ENCODE results near the gene PRPF19.

Gene PRPF19

GRCh38 chr11:60854847-60855725 lies 51.3 kb downstream of the PRPF19 start:
- peaks cover 12% of the 10 kb centered on the region for H3K4me1 ChIP-seq (ENCODE audit: insufficient read depth, low read length)
- H4K20me1 ChIP-seq (ENCODE audit: insufficient read depth, low read length): no peaks in the 10 kb centered on the region
- TF ChIP-seq EZH2 (IDR thresholded peaks at IDR 0.05; ENCODE audit: borderline replicate concordance, low read depth, low read length, severe bottlenecking): no peak
- no peak for TF ChIP-seq CTCF (IDR thresholded peaks at IDR 0.05; ENCODE audit: borderline replicate concordance, extremely low read depth, low read length, poor library complexity, severe bottlenecking)
- peaks cover 17% of the 10 kb centered on the region for H3K36me3 ChIP-seq (ENCODE audit: insufficient read depth, low read length)
- H3K4me3 ChIP-seq (ENCODE audit: low read depth in 1 of 2, low read length in 2 of 2): no peak overlapping the region
- H3K27ac ChIP-seq (ENCODE audit: low read length): no peak overlapping the region
- no peaks in the 10 kb centered on the region for H3K79me2 ChIP-seq (ENCODE audit: insufficient read depth, low read length)
- H3K4me2 ChIP-seq (ENCODE audit: insufficient read depth, low read length): no peak overlapping the region
- no peak overlapping the region for H2AFZ ChIP-seq (ENCODE audit: low read depth, low read length)
- ATAC-seq (ENCODE audit: insufficient read depth, low read depth) (no peak), DNase-seq (no peak)
- H3K27me3 ChIP-seq (ENCODE audit: insufficient read depth, low read length, poor library complexity): no peaks in the 10 kb centered on the region
- H3K9ac ChIP-seq (ENCODE audit: low read depth, low read length): no peak overlapping the region
- H3K9me3 ChIP-seq (ENCODE audit: insufficient read depth, low read length, severe bottlenecking): no peaks in the 10 kb centered on the region

GRCh38 chr11:60854140-60854846 lies 52.1 kb downstream of the PRPF19 start:
- H3K27me3 ChIP-seq (ENCODE audit: insufficient read depth, low read length, poor library complexity): no peaks in the 10 kb centered on the region
- no peaks in the 10 kb centered on the region for H3K9me3 ChIP-seq (ENCODE audit: insufficient read depth, low read length, severe bottlenecking)
- no peak overlapping the region for H3K4me3 ChIP-seq (ENCODE audit: low read depth in 1 of 2, low read length in 2 of 2)
- peaks cover 12% of the 10 kb centered on the region for H3K4me1 ChIP-seq (ENCODE audit: insufficient read depth, low read length)
- DNase-seq (no peak), ATAC-seq (ENCODE audit: insufficient read depth, low read depth) (no peak)
- no peak overlapping the region for H3K27ac ChIP-seq (ENCODE audit: low read length)
- no peaks in the 10 kb centered on the region for H3K79me2 ChIP-seq (ENCODE audit: insufficient read depth, low read length)
- TF ChIP-seq CTCF (IDR thresholded peaks at IDR 0.05; ENCODE audit: borderline replicate concordance, extremely low read depth, low read length, poor library complexity, severe bottlenecking) (no peak), EZH2 (IDR thresholded peaks at IDR 0.05; ENCODE audit: borderline replicate concordance, low read depth, low read length, severe bottlenecking) (no peak)
- no peak overlapping the region for H2AFZ ChIP-seq (ENCODE audit: low read depth, low read length)
- peaks cover 25% of the 10 kb centered on the region for H3K36me3 ChIP-seq (ENCODE audit: insufficient read depth, low read length)
- no peak overlapping the region for H3K9ac ChIP-seq (ENCODE audit: low read depth, low read length)
- H3K4me2 ChIP-seq (ENCODE audit: insufficient read depth, low read length): no peak overlapping the region
- no peaks in the 10 kb centered on the region for H4K20me1 ChIP-seq (ENCODE audit: insufficient read depth, low read length)

GRCh38 chr11:60852982-60853950 lies 53.1 kb downstream of the PRPF19 start:
- no peak for ATAC-seq (ENCODE audit: insufficient read depth, low read depth)
- H2AFZ ChIP-seq (ENCODE audit: low read depth, low read length): no peak overlapping the region
- no peaks in the 10 kb centered on the region for H3K27me3 ChIP-seq (ENCODE audit: insufficient read depth, low read length, poor library complexity)
- no peak overlapping the region for H3K9ac ChIP-seq (ENCODE audit: low read depth, low read length)
- no peaks in the 10 kb centered on the region for H3K9me3 ChIP-seq (ENCODE audit: insufficient read depth, low read length, severe bottlenecking)
- H3K4me1 ChIP-seq (ENCODE audit: insufficient read depth, low read length): peaks cover 3% of the 10 kb centered on the region
- no peak overlapping the region for H3K4me2 ChIP-seq (ENCODE audit: insufficient read depth, low read length)
- H3K79me2 ChIP-seq (ENCODE audit: insufficient read depth, low read length): no peaks in the 10 kb centered on the region
- peaks cover 4% of the 10 kb centered on the region; the same call in 1 of the 2 replicates for H4K20me1 ChIP-seq (ENCODE audit: insufficient read depth, low read length)
- peaks cover 36% of the 10 kb centered on the region for H3K36me3 ChIP-seq (ENCODE audit: insufficient read depth, low read length)
- H3K4me3 ChIP-seq (ENCODE audit: low read depth in 1 of 2, low read length in 2 of 2): no peak overlapping the region
- TF ChIP-seq CTCF (IDR thresholded peaks at IDR 0.05; ENCODE audit: borderline replicate concordance, extremely low read depth, low read length, poor library complexity, severe bottlenecking) (no peak), EZH2 (IDR thresholded peaks at IDR 0.05; ENCODE audit: borderline replicate concordance, low read depth, low read length, severe bottlenecking) (no peak)
- no peak overlapping the region for H3K27ac ChIP-seq (ENCODE audit: low read length)
- no peak for DNase-seq

All from DND-41 (cell line).